Lung (tissue), 12 donors: Measurements from ENCODE around the gene MADD. TPM values are rescaled to one million over a fixed set of nuclear protein-coding genes. Genes with fewer than 3 reads are reported as not detected.

ENCODE experiments used
- ATAC-seq: fragments of 200-7000 bp; cut with Tn5 transposase; one replicate; pipeline ENCODE4 v1.9.1; 2020; ENCODE audit warnings: moderate number of reproducible peaks; ENCODE audit not compliant: insufficient read depth, low FRiP score
- DNase-seq, 3 donors: peaks; one replicate each; pipeline ENCODE4 v3.0.0-alpha.2; 2013 to 2017
- H3K27ac ChIP-seq, 2 donors: one replicate each; pipeline ENCODE4 v1.5.1; 2013; ENCODE audit warnings: mild to moderate bottlenecking in 2 of 2, moderate library complexity in 2 of 2, control low read depth in 1 of 2, inconsistent platforms in 1 of 2, low read depth in 1 of 2, low read length in 1 of 2
- H3K27me3 ChIP-seq, 3 donors: one replicate each; pipeline ENCODE4 v1.5.1; 2013; ENCODE audit warnings: low read length in 2 of 3; ENCODE audit not compliant: control insufficient read depth in 3 of 3, insufficient read depth in 3 of 3
- H3K36me3 ChIP-seq, 4 donors: one replicate each; pipeline ENCODE4 v1.5.1; 2013; ENCODE audit warnings: low read length in 4 of 4, mild to moderate bottlenecking in 1 of 4, moderate library complexity in 1 of 4; ENCODE audit not compliant: control insufficient read depth in 4 of 4, insufficient read depth in 4 of 4
- H3K4me1 ChIP-seq, 5 donors: one replicate each; pipeline ENCODE4 v1.5.1; 2013; ENCODE audit warnings: low read length in 5 of 5, mild to moderate bottlenecking in 2 of 5, moderate library complexity in 1 of 5; ENCODE audit not compliant: control insufficient read depth in 5 of 5, insufficient read depth in 5 of 5
- H3K4me3 ChIP-seq: one replicate; pipeline ENCODE4 v1.5.1; 2013; ENCODE audit warnings: mild to moderate bottlenecking, control low read depth, moderate library complexity
- H3K9ac ChIP-seq, 2 donors: one replicate each; pipeline ENCODE4 v1.5.1; 2013; ENCODE audit warnings: low read length in 2 of 2, control low read depth in 1 of 2; ENCODE audit not compliant: insufficient read depth in 1 of 2
- H3K9me3 ChIP-seq, 4 donors: one replicate each; pipeline ENCODE4 v1.5.1; 2013; ENCODE audit warnings: low read length in 3 of 4, mild to moderate bottlenecking in 1 of 4, moderate library complexity in 1 of 4; ENCODE audit not compliant: control insufficient read depth in 4 of 4, insufficient read depth in 3 of 4
- CTCF ChIP-seq: IDR thresholded peaks from 2 replicates; pipeline ENCODE4 v1.5.1; 2012; ENCODE audit warnings: mild to moderate bottlenecking; ENCODE audit errors: control extremely low read depth, extremely low read depth
- WGBS, 2 donors: extraction: QIAGEN DNeasy Blood & Tissue Kit; methylation state at CpG; one replicate each; pipeline ENCODE4 v1.1.7; 2013; 5-methylcytosine and 5-hydroxymethylcytosine counted together
- polyA plus RNA-seq, 2 donors: library from polyadenylated mRNA; stranded (reverse); fragments of 200-250 nt; gene quantifications; one replicate each; pipeline ENCODE4 v1.2.1, GENCODE V29; 2013
- total RNA-seq, 2 donors: library from RNA; depleted of rRNA in 1 of 2; stranded (reverse); fragments of >200 nt in 1 of 2; gene quantifications; one replicate each; pipeline ENCODE4 v1.2.1, GENCODE V29; 2014 to 2021
- donor health status: control.
- donor health status: control.
- donor health status: Bipolar disorder and iron deficiency.
- donor health status: healthy.
- donor health status: DM: yes; HTN: yes; CAD: no.

MADD gene
- total and polyA plus RNA-seq, 4 donors = 15.9 to 56.8 (median 37.1) TPM

GRCh38 chr11:47324520-47324919, 54.6 kb downstream of the MADD start:
- Histone ChIP-seq H3K4me1 (peaks cover 0 to under 1% (median 0%) of the 10 kb centered on the region in 5 donors), H3K36me3 (peaks cover 0 to 51% (median 25%) of the 10 kb centered on the region in 4 donors), H3K9me3 (no peaks in the 10 kb centered on the region), H3K9ac (no peak overlapping the region), H3K4me3 (no peak overlapping the region), H3K27me3 (no peaks in the 10 kb centered on the region), H3K27ac (no peak overlapping the region)
- DNase-seq (no peak), ATAC-seq (no peak)
- 89 to 93% methylated on average over 12 of the region's 12 CpGs for WGBS, 2 donors
- TF ChIP-seq CTCF = no peak

GRCh38 chr11:47325271-47326041, 55.5 kb downstream of the MADD start:
- no peak overlapping the region for H3K27ac ChIP-seq
- H3K9ac ChIP-seq = no peak overlapping the region
- peaks cover 0 to 58% (median 26%) of the 10 kb centered on the region in 4 donors for H3K36me3 ChIP-seq
- H3K4me1 ChIP-seq = peaks cover 0 to 3% (median 0%) of the 10 kb centered on the region in 5 donors
- DNase-seq (no peak), ATAC-seq (no peak)
- no peaks in the 10 kb centered on the region for H3K9me3 ChIP-seq
- TF ChIP-seq CTCF = no peak
- H3K27me3 ChIP-seq = no peaks in the 10 kb centered on the region
- H3K4me3 ChIP-seq = no peak overlapping the region
- WGBS, 2 donors = 56 to 72% methylated on average over 15 of the region's 15 CpGs

- Histone ChIP-seq H3K4me3 (no peak overlapping the region), H3K4me1 (peaks cover 0 to 3% (median 0%) of the 10 kb centered on the region in 5 donors), H3K27ac (no peak overlapping the region), H3K36me3 (peaks cover 0 to 59% (median 27%) of the 10 kb centered on the region in 4 donors), H3K9me3 (no peaks in the 10 kb centered on the region), H3K9ac (no peak overlapping the region), H3K27me3 (no peaks in the 10 kb centered on the region)
- DNase-seq (no peak), ATAC-seq (no peak)
- TF ChIP-seq CTCF = no peak
- WGBS, 2 donors = 94 to 96% methylated on average over 12 of the region's 12 CpGs
These were observed 56.3 kb downstream of the MADD start for GRCh38 chr11:47326198-47326597.
